NCI-H2107 treated with DMSO at 0.1 percent for 48 hours (cell line): ENCODE measurements around the gene ECPAS.
"Not testable (repeated sequence)": the region's sequence is repeated elsewhere in the genome, so short reads cannot be mapped to it uniquely, and the experiment has no call there.

Source experiments
- DNase-seq: peaks from one replicate; lab custom pipeline; 2025; ENCODE audit not compliant: unreplicated experiment; lab: John Stamatoyannopoulos, UW

ECPAS gene

DNA sequence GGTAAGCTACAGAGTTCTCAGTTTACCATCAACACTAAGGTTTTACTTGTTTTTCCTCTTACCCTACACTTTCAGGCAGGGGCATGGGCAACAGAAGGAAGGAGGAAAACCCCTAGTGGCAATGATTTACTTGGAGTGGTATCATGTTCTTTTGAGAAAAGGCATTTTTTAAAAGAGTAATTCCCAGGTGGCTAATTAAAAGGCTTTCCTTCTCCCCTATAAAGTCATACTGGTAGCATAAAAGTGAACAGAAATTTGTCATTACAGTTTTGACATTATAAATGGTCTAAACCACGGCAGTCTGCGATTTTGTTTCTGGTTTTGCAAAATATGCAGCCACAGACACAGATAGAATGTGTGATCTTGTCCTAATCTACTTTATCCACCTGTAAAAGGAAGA lies 123.3 kb downstream of the ECPAS start:
- no peak for DNase-seq

DNA sequence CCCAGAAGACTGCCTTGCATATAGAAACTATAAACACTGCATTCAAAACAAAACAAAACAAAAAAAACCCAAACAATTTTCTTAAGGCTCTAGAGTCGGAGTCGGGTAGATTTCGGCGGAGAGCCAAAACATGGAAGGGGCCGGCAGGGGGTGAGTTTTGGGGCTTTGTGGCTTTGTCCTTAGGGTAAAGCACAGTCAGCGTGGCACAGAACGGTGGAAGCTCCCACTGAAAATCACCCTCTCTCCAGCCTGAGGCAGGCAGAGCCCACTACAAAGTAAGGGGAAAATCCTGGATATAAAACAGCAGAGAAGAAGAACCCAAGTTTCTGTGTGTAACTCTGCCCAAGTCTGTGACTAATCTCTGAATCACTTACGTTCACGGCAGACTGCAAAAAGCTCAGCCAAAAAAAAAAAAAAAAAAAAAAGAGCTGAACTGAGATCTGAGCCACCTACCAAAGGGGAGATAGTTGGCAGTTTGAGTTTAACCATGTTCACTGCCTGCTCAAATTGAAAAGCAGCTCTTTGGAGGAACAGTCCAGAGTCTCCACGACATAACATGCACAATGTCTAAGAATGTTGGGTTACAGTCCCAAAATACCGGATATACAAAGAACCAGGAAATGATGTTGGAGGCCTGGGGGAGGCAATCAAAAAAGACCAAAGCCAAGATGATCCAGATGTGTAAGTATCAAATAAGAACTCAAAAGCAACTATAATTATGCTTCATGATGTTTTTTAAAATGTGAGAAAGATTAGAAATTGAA lies 127.5 kb downstream of the ECPAS start:
- no peak for DNase-seq

DNA sequence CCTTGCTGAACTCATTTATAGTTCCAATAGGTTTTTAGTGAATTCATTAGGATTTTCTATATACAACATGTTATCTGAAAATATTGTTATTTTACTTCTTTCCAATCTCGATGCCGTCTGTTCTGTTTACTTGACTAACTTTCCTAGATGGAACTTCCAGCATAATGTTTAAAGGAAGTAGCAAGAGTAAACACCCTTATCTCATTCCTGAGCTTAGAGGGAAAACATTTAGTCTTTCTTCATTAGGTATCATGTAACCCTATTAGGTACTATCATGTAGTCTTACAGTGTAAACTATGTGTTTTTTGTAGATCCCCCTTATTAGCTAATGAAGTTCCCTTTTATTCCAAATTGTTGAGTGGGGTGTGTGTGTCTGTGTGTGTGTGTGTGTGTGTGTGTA lies 131.6 kb downstream of the ECPAS start:
- DNase-seq = no peak

DNA sequence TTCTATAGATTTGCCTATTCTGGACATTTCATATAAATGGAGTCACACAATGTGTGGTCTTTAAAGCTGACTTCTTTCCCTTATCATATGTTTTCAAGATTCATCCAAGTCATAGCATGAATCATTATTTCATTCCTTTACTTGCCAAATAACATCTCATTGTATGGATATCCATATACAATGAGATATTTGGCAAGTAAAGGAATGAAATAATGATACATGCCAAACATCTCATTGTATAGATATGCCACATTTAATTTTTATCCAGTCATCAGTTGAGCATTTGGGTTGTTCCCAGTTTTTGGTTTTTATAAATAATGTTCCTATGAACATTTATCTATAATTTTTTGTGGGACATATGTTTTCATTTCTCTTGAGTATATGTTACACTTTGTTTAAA lies 133.6 kb downstream of the ECPAS start:
- no peak for DNase-seq

DNA sequence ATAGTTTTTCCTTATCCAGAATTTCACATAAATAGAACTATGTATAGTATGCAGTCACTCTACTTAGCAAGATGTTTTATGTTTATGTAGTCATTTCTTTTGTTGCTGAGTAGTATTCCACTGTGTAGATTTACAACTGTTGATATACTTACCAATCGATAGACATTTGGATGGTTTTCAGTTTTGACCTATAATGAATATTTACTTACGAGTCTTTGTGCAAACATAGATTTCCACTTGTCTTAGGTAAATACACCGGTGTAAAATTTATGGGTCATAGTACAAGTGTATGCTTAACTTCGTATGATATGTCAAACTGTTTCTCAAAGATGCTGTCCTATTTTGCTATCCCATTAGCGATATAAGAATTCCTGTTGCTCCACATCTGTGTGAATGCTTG lies 134.4 kb downstream of the ECPAS start:
- no peak for DNase-seq

DNA sequence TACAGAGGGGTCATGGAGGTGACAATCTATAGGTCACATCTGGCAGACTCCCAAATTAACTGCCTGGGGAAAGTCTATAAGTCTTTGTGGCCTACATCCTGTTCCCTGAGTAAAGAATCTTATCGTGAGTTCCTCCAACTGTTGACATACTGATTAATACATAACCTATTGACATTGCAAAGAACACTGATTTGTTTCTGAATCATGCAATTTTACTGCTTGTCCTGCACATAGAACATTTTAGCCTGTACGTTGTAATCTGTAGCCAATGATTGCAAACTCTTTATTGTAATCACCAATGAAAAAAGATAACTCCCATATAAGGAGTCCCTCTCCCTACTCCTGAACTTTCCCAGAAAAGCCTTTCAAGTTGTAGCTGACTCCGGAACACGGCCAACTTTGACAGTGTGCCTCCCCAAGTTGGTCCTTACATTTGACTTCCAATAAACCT lies 135.3 kb downstream of the ECPAS start:
- no peak for DNase-seq

DNA sequence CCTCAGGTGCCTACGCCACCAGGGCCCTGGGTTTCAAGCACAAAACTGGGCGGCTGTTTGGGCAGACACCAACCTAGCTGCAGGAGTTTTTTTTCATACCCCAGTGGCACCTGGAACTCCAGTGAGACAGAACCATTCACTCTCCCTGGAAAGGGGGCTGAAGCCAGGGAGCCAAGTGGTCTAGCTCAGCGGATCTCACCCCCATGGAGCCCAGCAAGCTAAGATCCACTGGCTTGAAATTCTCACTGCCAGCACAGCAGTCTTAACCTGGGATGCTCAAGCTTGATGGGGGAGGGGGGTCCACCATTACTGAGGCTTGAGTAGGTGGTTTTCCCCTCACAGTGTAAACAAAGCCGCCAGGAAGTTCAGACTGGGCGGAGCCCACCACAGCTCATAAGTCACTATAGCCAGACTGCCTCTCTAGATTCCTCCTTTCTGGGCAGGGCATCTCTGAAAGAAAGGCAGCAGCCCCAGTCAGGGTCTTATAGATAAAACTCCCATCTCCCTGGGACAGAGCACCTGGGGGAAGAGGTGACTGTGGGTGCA lies 149.8 kb downstream of the ECPAS start:
- DNase-seq = not testable (repeated sequence)

DNA sequence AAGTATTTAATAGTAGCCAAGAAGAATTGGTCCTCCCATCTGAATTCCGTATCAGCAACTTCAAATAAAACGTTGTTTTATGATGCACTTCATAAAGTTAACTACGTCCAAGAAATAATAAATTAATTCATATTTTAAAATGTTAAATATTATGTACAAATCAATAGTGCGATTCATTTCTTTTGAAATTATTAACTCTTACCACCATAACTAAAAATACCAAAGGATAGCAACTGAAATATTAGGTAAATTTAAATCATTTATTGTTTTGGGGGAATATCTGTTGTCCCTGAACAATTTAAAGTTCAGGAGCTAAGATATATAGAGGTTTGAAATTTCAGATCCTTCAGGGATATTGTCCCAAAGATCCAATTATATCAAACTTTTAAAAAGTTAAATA lies 154.1 kb downstream of the ECPAS start, which contains the start of gene OR2K2:
Gene OR2K2, minus strand, starts transcription at position 101 of the 400 bp plus-strand sequence. CDS start 1,791 bp downstream, outside the sequence.
- no peak for DNase-seq

DNA sequence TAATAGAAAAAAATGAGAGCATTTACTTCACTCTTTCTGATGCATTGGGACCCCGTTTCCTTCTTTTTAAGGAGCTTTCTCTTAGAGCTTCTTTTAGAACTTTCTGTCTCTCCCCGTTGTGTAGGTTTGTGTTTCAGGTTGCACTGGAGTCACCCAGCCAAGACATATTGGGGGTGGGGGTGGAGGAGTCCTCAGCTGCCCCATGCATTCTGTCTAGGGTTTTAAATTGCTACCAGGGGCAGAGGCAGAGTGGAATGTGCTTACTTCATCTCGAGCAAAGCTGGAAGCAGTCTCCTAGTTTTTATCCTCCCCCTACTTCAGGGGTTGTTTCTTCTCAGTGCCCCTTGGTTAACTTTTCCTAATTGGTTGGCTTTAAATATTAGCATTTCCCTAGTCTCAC lies 163.6 kb downstream of the ECPAS start:
- no peak for DNase-seq

DNA sequence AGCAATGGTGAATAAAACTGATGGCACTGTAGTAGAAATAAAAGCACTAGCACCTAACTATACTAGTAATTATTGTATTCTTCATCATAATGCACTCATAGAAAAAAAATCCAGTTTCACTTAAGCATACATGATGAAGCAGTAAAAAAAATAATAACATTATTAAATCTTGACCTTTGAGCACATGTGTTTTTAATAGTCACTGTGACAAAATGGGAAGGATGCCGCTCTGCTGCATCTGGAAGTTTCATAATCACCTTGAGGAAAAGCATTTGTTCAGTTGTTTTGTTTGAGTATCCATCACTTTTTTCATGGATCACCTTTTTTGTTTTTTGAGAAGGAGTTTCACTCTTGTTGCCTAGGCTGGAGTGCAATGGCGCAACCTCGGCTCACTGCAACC lies 167.4 kb downstream of the ECPAS start:
- DNase-seq = no peak
